H1 (cell line): ENCODE measurements around the gene SERPINB1. TPM values are rescaled to one million over a fixed set of nuclear protein-coding genes. Genes with fewer than 3 reads are reported as not detected.

ENCODE experiments used
- CTCF ChIA-PET: fragments of 300-600 bp; sonication (Branson Sonifier 250); formaldehyde crosslinking; loops from one replicate; lab custom pipeline; 2021; ENCODE audit not compliant: partially characterized antibody; lab: Charles Lee
- POLR2A ChIA-PET: fragments of 300-600 bp; sonication (Branson Sonifier 250); formaldehyde crosslinking; loops from one replicate; lab custom pipeline; 2021; ENCODE audit warnings: inconsistent platforms; ENCODE audit not compliant: partially characterized antibody; lab: Charles Lee
- DNase-seq, 2 experiments: peaks; one replicate each; pipeline versions ENCODE4 v3.0.0 to v3.0.0-alpha.2; 2010 to 2022; ENCODE audit warnings: low spot score in 2 of 2, low read depth in 1 of 2, mixed read lengths in 1 of 2
- FAIRE-seq: peaks from 2 replicates; lab custom pipeline; 2011; peaks lifted over from hg19 to GRCh38; lab: Jason Lieb, UNC
- H2AFZ ChIP-seq: 2 replicates; pipeline ENCODE4 v1.8.1; 2012; ENCODE audit warnings: low read length, inconsistent platforms
- H2AK5ac ChIP-seq: 2 replicates; pipeline ENCODE4 v1.6.1; 2013; ENCODE audit warnings: low read depth, low read length
- H2BK120ac ChIP-seq: replicated peaks from 2 replicates; pipeline ENCODE3; 2013; ENCODE audit warnings: low read depth, low read length, inconsistent platforms
- H2BK12ac ChIP-seq: 2 replicates; pipeline ENCODE4 v1.6.1; 2013; ENCODE audit warnings: low read depth, low read length
- H2BK15ac ChIP-seq: 2 replicates; pipeline ENCODE4 v1.6.1; 2013; ENCODE audit warnings: low read length
- H2BK20ac ChIP-seq: 2 replicates; pipeline ENCODE4 v1.6.1; 2013; ENCODE audit warnings: low read length
- H2BK5ac ChIP-seq: 2 replicates; pipeline ENCODE4 v1.6.1; 2013; ENCODE audit warnings: low read depth, low read length
- H3K14ac ChIP-seq: 2 replicates; pipeline ENCODE4 v1.6.1; 2013; ENCODE audit warnings: inconsistent platforms; ENCODE audit not compliant: insufficient read length
- H3K18ac ChIP-seq: 2 replicates; pipeline ENCODE4 v1.6.1; 2013; ENCODE audit warnings: low read length; ENCODE audit errors: extremely low read depth
- H3K23ac ChIP-seq: 2 replicates; pipeline ENCODE4 v1.6.1; 2013; ENCODE audit warnings: inconsistent platforms; ENCODE audit not compliant: insufficient read length
- H3K23me2 ChIP-seq: 2 replicates; pipeline ENCODE4 v1.6.1; 2013; ENCODE audit warnings: low read depth, low read length
- H3K27ac ChIP-seq: 2 replicates; pipeline ENCODE4 v1.6.1; 2011; ENCODE audit warnings: low read depth, low read length, inconsistent platforms
- H3K27me3 ChIP-seq, 4 experiments: replicated peaks in 1 of 4; 1 replicate in 1 of 4; 2 replicates in 3 of 4; pipeline versions ENCODE4 v1.6.1 to v1.8.1; 2011 to 2013; ENCODE audit warnings: low read length in 3 of 4, mild to moderate bottlenecking in 3 of 4, inconsistent platforms in 2 of 4, mixed read lengths in 2 of 4, moderate library complexity in 1 of 4; ENCODE audit not compliant: control insufficient read depth in 3 of 4, insufficient read depth in 3 of 4; ENCODE audit errors: extremely low read depth in 1 of 4
- H3K36me3 ChIP-seq, 4 experiments: 2 replicates each; pipeline versions ENCODE4 v1.6.1 to v1.8.1; 2011 to 2013; ENCODE audit warnings: mild to moderate bottlenecking in 4 of 4, low read length in 3 of 4, moderate library complexity in 2 of 4, control low read depth in 1 of 4, inconsistent platforms in 1 of 4; ENCODE audit not compliant: insufficient read depth in 4 of 4, control insufficient read depth in 2 of 4
- H3K4ac ChIP-seq: replicated peaks from 2 replicates; pipeline ENCODE3; 2013; ENCODE audit warnings: low read length, low read depth, mixed read lengths, inconsistent platforms; ENCODE audit not compliant: insufficient read length
- H3K4me1 ChIP-seq, 4 experiments: replicated peaks in 1 of 4; 1 replicate in 1 of 4; 2 replicates in 3 of 4; pipeline versions ENCODE4 v1.6.1 to v1.8.1; 2011 to 2013; ENCODE audit warnings: low read length in 3 of 4, inconsistent platforms in 2 of 4, mixed read lengths in 1 of 4; ENCODE audit not compliant: insufficient read depth in 4 of 4, control insufficient read depth in 3 of 4
- H3K4me2 ChIP-seq, 2 experiments: 2 replicates each; pipeline versions ENCODE4 v1.6.1 to v1.8.1; 2011 to 2013; ENCODE audit warnings: low read depth in 2 of 2, low read length in 2 of 2, control low read depth in 1 of 2, inconsistent platforms in 1 of 2, mild to moderate bottlenecking in 1 of 2; ENCODE audit not compliant: insufficient read depth in 1 of 2
- H3K4me3 ChIP-seq, 4 experiments: fragments of 200-600, 300-600 bp in 1 of 4; sonication (generic), shearing (Covaris generic), sonication (Bioruptor Twin) in 1 of 4; 2 replicates each; pipeline versions ENCODE4 v1.5.1 to v1.8.1; 2011 to 2016; ENCODE audit warnings: low read length in 4 of 4, low read depth in 3 of 4, control low read depth in 2 of 4, inconsistent platforms in 2 of 4, mild to moderate bottlenecking in 2 of 4, mixed read lengths in 1 of 4, moderate library complexity in 1 of 4; ENCODE audit not compliant: insufficient read depth in 2 of 4; ENCODE audit errors: extremely low read depth in 1 of 4
- H3K56ac ChIP-seq: replicated peaks from 2 replicates; pipeline ENCODE3; 2013; ENCODE audit warnings: low read depth, mild to moderate bottlenecking, mixed read lengths, low read length, inconsistent platforms; ENCODE audit not compliant: insufficient read length
- H3K79me1 ChIP-seq: 2 replicates; pipeline ENCODE4 v1.6.1; 2013; ENCODE audit warnings: low read depth, low read length, control low read depth
- H3K79me2 ChIP-seq, 2 experiments: 2 replicates each; pipeline versions ENCODE4 v1.6.1 to v1.8.1; 2012 to 2013; ENCODE audit warnings: low read length in 2 of 2, mild to moderate bottlenecking in 2 of 2, inconsistent platforms in 1 of 2; ENCODE audit not compliant: insufficient read depth in 2 of 2, control insufficient read depth in 1 of 2
- H3K9ac ChIP-seq, 4 experiments: replicated peaks in 1 of 4; 1 replicate in 1 of 4; 2 replicates in 3 of 4; pipeline versions ENCODE4 v1.6.1 to v1.8.1; 2011 to 2013; ENCODE audit warnings: low read depth in 3 of 4, low read length in 3 of 4, control low read depth in 2 of 4, mild to moderate bottlenecking in 2 of 4, moderate library complexity in 2 of 4, inconsistent platforms in 1 of 4; ENCODE audit errors: extremely low read depth in 1 of 4
- H3K9me3 ChIP-seq, 2 experiments: 2 replicates each; pipeline versions ENCODE4 v1.6.1 to v1.8.1; 2012 to 2013; ENCODE audit warnings: mild to moderate bottlenecking in 2 of 2, moderate library complexity in 2 of 2, control low read depth in 1 of 2, inconsistent platforms in 1 of 2, low read depth in 1 of 2, low read length in 1 of 2, mixed read lengths in 1 of 2; ENCODE audit not compliant: insufficient read depth in 2 of 2
- H4K20me1 ChIP-seq, 2 experiments: replicated peaks in 1 of 2; 2 replicates each; pipeline versions ENCODE3 to v1.8.1; 2011 to 2013; ENCODE audit warnings: inconsistent platforms in 2 of 2, low read length in 2 of 2, mild to moderate bottlenecking in 1 of 2; ENCODE audit not compliant: insufficient read depth in 2 of 2, control insufficient read depth in 1 of 2
- H4K5ac ChIP-seq: 2 replicates; pipeline ENCODE4 v1.6.1; 2013; ENCODE audit warnings: low read length, low read depth, mixed read lengths, inconsistent platforms; ENCODE audit not compliant: insufficient read length
- H4K8ac ChIP-seq: 2 replicates; pipeline ENCODE4 v1.8.0; 2013; ENCODE audit warnings: mild to moderate bottlenecking, moderate library complexity, low read length, inconsistent platforms; ENCODE audit not compliant: insufficient read depth; ENCODE audit errors: extremely low read depth
- H4K91ac ChIP-seq: replicated peaks from 2 replicates; pipeline ENCODE3; 2013; ENCODE audit warnings: low read length, mixed read lengths, inconsistent platforms; ENCODE audit not compliant: insufficient read length
- CTBP2 ChIP-seq: IDR thresholded peaks from 2 replicates; pipeline ENCODE4 v1.7.0; 2011; ENCODE audit warnings: borderline replicate concordance, mild to moderate bottlenecking, moderate library complexity, mixed read lengths, low read length; ENCODE audit not compliant: insufficient read depth, insufficient read length
- EGR1 ChIP-seq: IDR thresholded peaks from 2 replicates; pipeline ENCODE4 v1.6.1; 2011; ENCODE audit warnings: low read depth, low read length, borderline replicate concordance
- JUND ChIP-seq: IDR thresholded peaks from 2 replicates; pipeline ENCODE4 v1.6.1; 2011; ENCODE audit warnings: mild to moderate bottlenecking, improper control_type of control experiment, low read length
- PHF8 ChIP-seq: fragments of 200-600 bp; sonication (generic); conservative IDR thresholded peaks from 2 replicates; pipeline ENCODE4 v1.7.1; 2012; ENCODE audit warnings: low read depth, mild to moderate bottlenecking, inconsistent platforms, low read length, moderate library complexity
- WGBS, 2 experiments: shearing (Covaris generic) in 1 of 2; methylation state at CpG; one replicate each; pipeline versions ENCODE4 v1.1.6 to v1.1.7; 2013 to 2015; ENCODE audit warnings: low lambda C conversion rate in 2 of 2, mixed read lengths in 2 of 2, inconsistent platforms in 1 of 2, low coverage in 1 of 2, missing lambda C conversion rate in 1 of 2; ENCODE audit not compliant: insufficient replicate concordance in 2 of 2, insufficient coverage in 1 of 2, insufficient read length in 1 of 2; ENCODE audit errors: extremely low coverage in 1 of 2, missing lambda C conversion rate in 1 of 2; 5-methylcytosine and 5-hydroxymethylcytosine counted together
- long read RNA-seq, 2 experiments: library from RNA in 1 of 2; library from capped mRNA in 1 of 2; stranded (forward); transcript quantifications; one replicate each; pipeline ENCODE4 v2.0.0, GENCODE V29; 2021; ENCODE audit warnings: inconsistent platforms in 1 of 2
- polyA minus RNA-seq, 3 experiments: library from RNA; depleted of rRNA, polyadenylated mRNA; stranded (reverse); fragments of >200 nt; gene quantifications; 1 replicate in 2 of 3; 2 replicates in 1 of 3; pipeline ENCODE4 v1.2.3, GENCODE V29; 2011
- polyA plus RNA-seq, 7 experiments: library from polyadenylated mRNA; depleted of rRNA in 3 of 7; stranded (reverse) in 5 of 7; unstranded in 2 of 7; fragments of >200 nt in 5 of 7; fragments of 200-250 nt in 2 of 7; gene quantifications; 1 replicate in 5 of 7; 2 replicates in 1 of 7; 4 replicates in 1 of 7; pipeline versions ENCODE4 v1.2.1 to v1.2.3, GENCODE V29; 2011 to 2013; ENCODE audit warnings: missing spikeins in 2 of 7, mixed read lengths in 2 of 7
- total RNA-seq: library from RNA; stranded (reverse); fragmentation: NEBNext Ultra II Directional; extraction: Animal tissue kit (Norgen Biotek cat#: 25700); gene quantifications from 2 replicates; pipeline ENCODE4 v1.2.1, GENCODE V29; 2021
- TF ChIP-seq, protein P1 (sequence below): IDR thresholded peaks from 2 replicates; pipeline ENCODE4 v1.6.1; 2012; ENCODE audit warnings: low read length, inconsistent platforms

The SERPINB1 gene
- 17.3 and 20.0 TPM in 2 replicates for total RNA-seq
- polyA plus RNA-seq (2011; rRNA removed) = 6.1 and 8.1 TPM in 2 replicates
- polyA plus RNA-seq (2011; cell fraction: cytosol; rRNA removed) = 10.5 TPM
- polyA plus RNA-seq (2011; cell fraction: nucleus; rRNA removed) = 6.2 TPM
- polyA plus RNA-seq (2012, experiment 1 of 2) = 10.7 to 16.0 TPM (median 12.9 TPM) in 4 replicates
- 4.4 TPM for polyA plus RNA-seq (2012, experiment 2 of 2)
- polyA plus RNA-seq (2013, experiment 1 of 2) = 11.4 TPM
- 11.6 TPM for polyA plus RNA-seq (2013, experiment 2 of 2)
- 6.2 and 8.8 TPM in 2 replicates for polyA minus RNA-seq (2011; rRNA and poly(A)+ RNA removed)
- 8.2 TPM for polyA minus RNA-seq (2011; cell fraction: cytosol; rRNA and poly(A)+ RNA removed)
- polyA minus RNA-seq (2011; cell fraction: nucleus; rRNA and poly(A)+ RNA removed) = 8.8 TPM
- long read RNA-seq, experiment 1, transcript SERPINB1-201 (7 exons, 2,619 nt) = major isoform, 13 of 24 reads
- long read RNA-seq, experiment 1, partial matches to known transcripts = 4 of 24 reads
- long read RNA-seq, experiment 1, other reads (novel, unspliced or antisense) = 7 of 24 reads
- long read RNA-seq, experiment 2, transcript SERPINB1-201 (7 exons, 2,619 nt) = major isoform, 33 of 45 reads
- long read RNA-seq, experiment 2, partial matches to known transcripts = 10 of 45 reads
- long read RNA-seq, experiment 2, other reads (novel, unspliced or antisense) = 2 of 45 reads

DNA sequence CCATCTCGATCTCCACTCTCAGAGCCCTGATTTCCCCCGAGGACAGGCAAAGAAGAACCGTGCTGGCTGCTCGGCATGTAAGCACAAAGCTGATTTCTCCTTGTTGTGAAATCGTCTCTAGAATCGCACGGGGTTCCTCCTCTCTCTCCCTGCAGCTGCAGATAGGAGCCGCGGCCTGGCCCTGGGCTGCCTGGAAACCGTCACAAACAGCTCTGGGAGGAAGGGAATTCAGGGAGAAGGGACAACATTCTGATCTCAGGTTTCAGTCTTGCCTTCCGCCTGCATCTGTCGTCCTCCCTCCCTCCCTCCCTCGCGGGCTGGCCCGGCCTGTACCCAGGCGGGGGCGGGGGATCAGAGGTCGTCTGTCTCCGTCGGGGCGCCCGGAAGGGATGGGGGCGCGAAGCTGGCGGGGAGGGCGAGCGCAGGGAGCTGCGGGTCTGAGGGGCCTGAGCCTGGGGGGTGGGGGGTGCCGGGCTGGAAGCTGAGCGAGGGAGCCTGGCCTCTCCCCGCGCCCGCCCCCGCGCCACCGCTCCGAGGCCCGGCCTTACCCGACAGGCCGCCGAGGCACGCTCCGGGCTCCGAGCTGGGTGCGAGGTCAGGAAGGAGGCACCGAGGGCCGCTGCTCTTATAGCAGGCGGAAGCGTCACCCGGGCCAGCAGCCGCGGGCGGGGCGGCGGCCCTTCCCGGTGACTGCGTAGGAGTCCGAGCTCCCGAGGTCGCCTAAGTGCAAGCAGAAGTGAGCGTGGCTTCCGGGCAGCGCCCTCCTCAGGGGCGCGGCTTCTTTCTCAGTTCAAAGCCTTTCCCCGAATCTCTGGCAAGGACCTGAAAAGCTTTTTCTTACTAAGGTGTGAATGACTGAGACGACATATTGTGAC lies at the start of gene SERPINB1:
Gene SERPINB1, minus strand, starts transcription at position 600 of the 875 bp plus-strand sequence. CDS start 1,277 bp downstream, outside the sequence.
- H3K4me1 ChIP-seq = peaks cover 8 to 17% (median 10%) of the 10 kb centered on the region in 4 experiments
- H3K27me3 ChIP-seq = no peaks in the 10 kb centered on the region
- peak within 1 kb of the TSS; percentile 88 for H3K18ac ChIP-seq
- no peak within 1 kb of the TSS for H3K23ac ChIP-seq
- H2BK12ac ChIP-seq = peak within 1 kb of the TSS; percentile 77
- ChIA-PET CTCF (interaction anchor here (0.6 to 4.7 kb wide), 19 partner anchors 13 to 148 kb away, joined by 3 to 32 read pairs (median 3); partner anchors contain the start of gene MYLK4), POLR2A (interaction anchor here (0.7 to 2.8 kb wide), 17 partner anchors 9 to 212 kb away, joined by 3 to 11 read pairs (median 5); partner anchors contain the start of gene WRNIP1)
- H4K8ac ChIP-seq = peak within 1 kb of the TSS; percentile 74; the same call in 1 of the 2 replicates
- H2AK5ac ChIP-seq = no peak within 1 kb of the TSS
- DNase-seq = peak; percentile 69 to 83
- H3K4me3 ChIP-seq = peak within 1 kb of the TSS; percentile 21 to 62 (median 53)
- no peaks in the 10 kb centered on the region for H3K79me2 ChIP-seq
- WGBS, 2 experiments = 7% methylated on average over 19 of the region's 67 CpGs; no CpG with 5 or more reads in 1 of the 2 experiments
- H2BK20ac ChIP-seq = 0 out of 2 replicates have a peak within 1 kb of the TSS, but pooled peaks have one; percentile 27
- no peaks in the 10 kb centered on the region for H3K79me1 ChIP-seq
- no peak for FAIRE-seq
- H3K4me2 ChIP-seq = peak within 1 kb of the TSS; percentile 57 to 95
- peak within 1 kb of the TSS in 3 of 4 experiments; percentile 31 to 67 (median 52); a peak in 4 of 7 replicates for H3K9ac ChIP-seq
- H2AFZ ChIP-seq = peak within 1 kb of the TSS; percentile 95; the same call in 1 of the 2 replicates
- no peaks in the 10 kb centered on the region for H3K9me3 ChIP-seq
- no peak within 1 kb of the TSS for H2BK120ac ChIP-seq
- peak within 1 kb of the TSS; percentile 1 for H4K5ac ChIP-seq
- no peaks in the 10 kb centered on the region for H4K20me1 ChIP-seq
- peak within 1 kb of the TSS; percentile 87 for H3K27ac ChIP-seq
- H3K36me3 ChIP-seq = peaks cover 0 to 5% (median 0%) of the 10 kb centered on the region in 4 experiments; a peak in 4 of 8 replicates
- H3K4ac ChIP-seq = no peak within 1 kb of the TSS
- H3K14ac ChIP-seq = no peak within 1 kb of the TSS
- H3K56ac ChIP-seq = no peak within 1 kb of the TSS
- H3K23me2 ChIP-seq = no peaks in the 10 kb centered on the region
- no peak within 1 kb of the TSS for H4K91ac ChIP-seq
- peak within 1 kb of the TSS; percentile 83; the same call in 1 of the 2 replicates for H2BK15ac ChIP-seq
- H2BK5ac ChIP-seq = peak within 1 kb of the TSS; percentile 96
- TF ChIP-seq CTBP2 (no peak), PHF8 (peak; percentile 68; the same call in 1 of the 2 replicates), JUND (peak; percentile 57; the same call in 1 of the 2 replicates), EGR1 (no peak; the same call in 1 of the 2 replicates)
- TF ChIP-seq, protein P1, sequence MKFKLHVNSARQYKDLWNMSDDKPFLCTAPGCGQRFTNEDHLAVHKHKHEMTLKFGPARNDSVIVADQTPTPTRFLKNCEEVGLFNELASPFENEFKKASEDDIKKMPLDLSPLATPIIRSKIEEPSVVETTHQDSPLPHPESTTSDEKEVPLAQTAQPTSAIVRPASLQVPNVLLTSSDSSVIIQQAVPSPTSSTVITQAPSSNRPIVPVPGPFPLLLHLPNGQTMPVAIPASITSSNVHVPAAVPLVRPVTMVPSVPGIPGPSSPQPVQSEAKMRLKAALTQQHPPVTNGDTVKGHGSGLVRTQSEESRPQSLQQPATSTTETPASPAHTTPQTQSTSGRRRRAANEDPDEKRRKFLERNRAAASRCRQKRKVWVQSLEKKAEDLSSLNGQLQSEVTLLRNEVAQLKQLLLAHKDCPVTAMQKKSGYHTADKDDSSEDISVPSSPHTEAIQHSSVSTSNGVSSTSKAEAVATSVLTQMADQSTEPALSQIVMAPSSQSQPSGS = no peak
